ENCODE results near the gene DEFB108B.
"Not testable (repeated sequence)": the region's sequence is repeated elsewhere in the genome, so short reads cannot be mapped to it uniquely, and the experiment has no call there.

- TF ChIP-seq CTCF (IDR thresholded peaks at IDR 0.05); EZH2 (IDR thresholded peaks at IDR 0.05; ENCODE audit: borderline replicate concordance, insufficient read depth, low read depth, low read length, poor library complexity, severe bottlenecking): not testable (repeated sequence)
These were observed 41.9 kb upstream of the DEFB108B start for GRCh38 chr11:71791111-71791510.
